ENCODE data around the gene ARID4B. TPM values are rescaled to one million over a fixed set of nuclear protein-coding genes. Genes with fewer than 3 reads are reported as not detected.

Gene ARID4B
- total RNA-seq, 1 experiment from 2014 or later: 28.3 TPM

GRCh38 chr1:235151033-235151432 is 176.9 kb downstream of the ARID4B start:
- no peaks in the 10 kb centered on the region for H3K27me3 ChIP-seq (ENCODE audit: insufficient read depth, low read length)
- H4K20me1 ChIP-seq (ENCODE audit: insufficient read depth): peaks cover 2% of the 10 kb centered on the region; the same call in 1 of the 2 replicates
- H3K79me2 ChIP-seq (ENCODE audit: insufficient read depth, low read length): peaks cover 31% of the 10 kb centered on the region
- H3K9me3 ChIP-seq (ENCODE audit: control insufficient read depth in 1 of 2, insufficient read depth in 1 of 2, low read depth in 1 of 2, low read length in 2 of 2): no peaks in the 10 kb centered on the region
- peaks cover 0 to 1% of the 10 kb centered on the region in 2 experiments; a peak in 1 of 4 replicates for H3K4me1 ChIP-seq (ENCODE audit: control insufficient read depth in 1 of 2, insufficient read depth in 2 of 2, low read length in 2 of 2)
- no peak overlapping the region for H3K9ac ChIP-seq (ENCODE audit: low read length)
- BruUV-seq (replicated peaks): no TSS peak
- no peak overlapping the region for H3K27ac ChIP-seq (ENCODE audit: low read depth, low read length)
- no peak overlapping the region for H3K4me3 ChIP-seq (replicated peaks in 1 of 2; ENCODE audit: low read depth in 1 of 2, low read length in 2 of 2)
- TF ChIP-seq ZNF274 (IDR thresholded peaks at IDR 0.05; ENCODE audit: low read depth, low read length): no peak
- no peak for TF ChIP-seq RAD21 (IDR thresholded peaks at IDR 0.05; ENCODE audit: low read depth)
- no peak for TF ChIP-seq CTCF (IDR thresholded peaks at IDR 0.05 in 2 of 3, conservative IDR thresholded peaks at IDR 0.05 in 1 of 3; ENCODE audit: borderline replicate concordance in 1 of 3, insufficient read depth in 1 of 3, low read depth in 2 of 3, low read length in 2 of 3)
- no peak for TF ChIP-seq JUND (IDR thresholded peaks at IDR 0.05)
- no peak for TF ChIP-seq SP1 (IDR thresholded peaks at IDR 0.05; ENCODE audit: low read depth)
- no peak for TF ChIP-seq POLR2AphosphoS5 (IDR thresholded peaks at IDR 0.05; ENCODE audit: low read depth, low read length)
- no peak for TF ChIP-seq ELF1 (IDR thresholded peaks at IDR 0.05; ENCODE audit: borderline replicate concordance, low read depth)
- TF ChIP-seq, protein P1, sequence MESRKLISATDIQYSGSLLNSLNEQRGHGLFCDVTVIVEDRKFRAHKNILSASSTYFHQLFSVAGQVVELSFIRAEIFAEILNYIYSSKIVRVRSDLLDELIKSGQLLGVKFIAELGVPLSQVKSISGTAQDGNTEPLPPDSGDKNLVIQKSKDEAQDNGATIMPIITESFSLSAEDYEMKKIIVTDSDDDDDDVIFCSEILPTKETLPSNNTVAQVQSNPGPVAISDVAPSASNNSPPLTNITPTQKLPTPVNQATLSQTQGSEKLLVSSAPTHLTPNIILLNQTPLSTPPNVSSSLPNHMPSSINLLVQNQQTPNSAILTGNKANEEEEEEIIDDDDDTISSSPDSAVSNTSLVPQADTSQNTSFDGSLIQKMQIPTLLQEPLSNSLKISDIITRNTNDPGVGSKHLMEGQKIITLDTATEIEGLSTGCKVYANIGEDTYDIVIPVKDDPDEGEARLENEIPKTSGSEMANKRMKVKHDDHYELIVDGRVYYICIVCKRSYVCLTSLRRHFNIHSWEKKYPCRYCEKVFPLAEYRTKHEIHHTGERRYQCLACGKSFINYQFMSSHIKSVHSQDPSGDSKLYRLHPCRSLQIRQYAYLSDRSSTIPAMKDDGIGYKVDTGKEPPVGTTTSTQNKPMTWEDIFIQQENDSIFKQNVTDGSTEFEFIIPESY (IDR thresholded peaks at IDR 0.05; ENCODE audit: extremely low read depth, insufficient replicate concordance, low read length): no peak
- no peak for TF ChIP-seq CBX3 (IDR thresholded peaks at IDR 0.05; ENCODE audit: low read depth)
- no peak for TF ChIP-seq EZH2phosphoT487 (IDR thresholded peaks at IDR 0.05; ENCODE audit: borderline replicate concordance)
- TF ChIP-seq, protein P2, sequence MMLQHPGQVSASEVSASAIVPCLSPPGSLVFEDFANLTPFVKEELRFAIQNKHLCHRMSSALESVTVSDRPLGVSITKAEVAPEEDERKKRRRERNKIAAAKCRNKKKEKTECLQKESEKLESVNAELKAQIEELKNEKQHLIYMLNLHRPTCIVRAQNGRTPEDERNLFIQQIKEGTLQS (IDR thresholded peaks at IDR 0.05): no peak
- no peak for TF ChIP-seq SIN3A (IDR thresholded peaks at IDR 0.05; ENCODE audit: low read depth)
- TF ChIP-seq POLR2A (IDR thresholded peaks at IDR 0.05; ENCODE audit: borderline replicate concordance, extremely low read depth, insufficient read depth, insufficient read length): no peak
- no peak for TF ChIP-seq FOSL1 (IDR thresholded peaks at IDR 0.05; ENCODE audit: low read depth)
- no peak for TF ChIP-seq EZH2 (IDR thresholded peaks at IDR 0.05)
- TF ChIP-seq, protein P3, sequence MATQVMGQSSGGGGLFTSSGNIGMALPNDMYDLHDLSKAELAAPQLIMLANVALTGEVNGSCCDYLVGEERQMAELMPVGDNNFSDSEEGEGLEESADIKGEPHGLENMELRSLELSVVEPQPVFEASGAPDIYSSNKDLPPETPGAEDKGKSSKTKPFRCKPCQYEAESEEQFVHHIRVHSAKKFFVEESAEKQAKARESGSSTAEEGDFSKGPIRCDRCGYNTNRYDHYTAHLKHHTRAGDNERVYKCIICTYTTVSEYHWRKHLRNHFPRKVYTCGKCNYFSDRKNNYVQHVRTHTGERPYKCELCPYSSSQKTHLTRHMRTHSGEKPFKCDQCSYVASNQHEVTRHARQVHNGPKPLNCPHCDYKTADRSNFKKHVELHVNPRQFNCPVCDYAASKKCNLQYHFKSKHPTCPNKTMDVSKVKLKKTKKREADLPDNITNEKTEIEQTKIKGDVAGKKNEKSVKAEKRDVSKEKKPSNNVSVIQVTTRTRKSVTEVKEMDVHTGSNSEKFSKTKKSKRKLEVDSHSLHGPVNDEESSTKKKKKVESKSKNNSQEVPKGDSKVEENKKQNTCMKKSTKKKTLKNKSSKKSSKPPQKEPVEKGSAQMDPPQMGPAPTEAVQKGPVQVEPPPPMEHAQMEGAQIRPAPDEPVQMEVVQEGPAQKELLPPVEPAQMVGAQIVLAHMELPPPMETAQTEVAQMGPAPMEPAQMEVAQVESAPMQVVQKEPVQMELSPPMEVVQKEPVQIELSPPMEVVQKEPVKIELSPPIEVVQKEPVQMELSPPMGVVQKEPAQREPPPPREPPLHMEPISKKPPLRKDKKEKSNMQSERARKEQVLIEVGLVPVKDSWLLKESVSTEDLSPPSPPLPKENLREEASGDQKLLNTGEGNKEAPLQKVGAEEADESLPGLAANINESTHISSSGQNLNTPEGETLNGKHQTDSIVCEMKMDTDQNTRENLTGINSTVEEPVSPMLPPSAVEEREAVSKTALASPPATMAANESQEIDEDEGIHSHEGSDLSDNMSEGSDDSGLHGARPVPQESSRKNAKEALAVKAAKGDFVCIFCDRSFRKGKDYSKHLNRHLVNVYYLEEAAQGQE (IDR thresholded peaks at IDR 0.05; ENCODE audit: low read depth): no peak
- no peak for TF ChIP-seq TCF7L2 (IDR thresholded peaks at IDR 0.05; ENCODE audit: borderline replicate concordance, extremely low read depth, insufficient read depth, insufficient read length)
- TF ChIP-seq ZFX (IDR thresholded peaks at IDR 0.05): no peak
- TF ChIP-seq YY1 (IDR thresholded peaks at IDR 0.05; ENCODE audit: extremely low read depth, insufficient replicate concordance, low read depth, low read length): no peak
- TF ChIP-seq SRF (IDR thresholded peaks at IDR 0.05; ENCODE audit: low read depth): no peak
- H3K4me2 ChIP-seq (ENCODE audit: low read length): no peak overlapping the region
- no peaks in the 10 kb centered on the region for H3K9me2 ChIP-seq (ENCODE audit: insufficient read depth)
- RAD21 ChIA-PET (ENCODE audit: low non-redundant PET in 1 of 2, low total read pairs in 2 of 2, uncharacterized antibody in 2 of 2, unreplicated experiment in 2 of 2): no interaction called here
- ATAC-seq: no peak
- no peak for DNase-seq (ENCODE audit: low read depth, low spot score)
- H3K36me3 ChIP-seq (ENCODE audit: control insufficient read depth in 1 of 2, insufficient read depth in 2 of 2, low read length in 2 of 2): peaks cover 36 to 51% of the 10 kb centered on the region in 2 experiments
- H2AFZ ChIP-seq (ENCODE audit: low read depth, low read length, poor library complexity, severe bottlenecking): no peak overlapping the region
- CTCF ChIA-PET: no interaction called here
- POLR2A ChIA-PET: no interaction called here
- intact Hi-C loops (cut with micrococcal nuclease): no loop called here
